Transverse colon (tissue), 4 donors: ENCODE results near the gene MRFAP1L1. TPM values are rescaled to one million over a fixed set of nuclear protein-coding genes. Genes with fewer than 3 reads are reported as not detected.

Source experiments
- DNase-seq: peaks from one replicate; pipeline ENCODE4 v3.0.0-alpha.2; 2019
- H3K27ac ChIP-seq, 4 donors: fragments of 200-600 bp; sonication (generic); 2 replicates each; pipeline ENCODE4 v1.5.1; 2016 to 2018; ENCODE audit warnings: inconsistent platforms in 4 of 4
- H3K27me3 ChIP-seq: fragments of 200-600 bp; sonication (generic); 2 replicates; pipeline ENCODE4 v1.5.1; 2017; ENCODE audit warnings: inconsistent platforms
- H3K36me3 ChIP-seq, 4 donors: fragments of 200-600 bp; sonication (generic); 2 replicates each; pipeline ENCODE4 v1.5.1; 2017 to 2019; ENCODE audit warnings: inconsistent platforms in 4 of 4
- H3K4me1 ChIP-seq, 4 donors: fragments of 200-600 bp; sonication (generic); 2 replicates each; pipeline ENCODE4 v1.5.1; 2017 to 2020; ENCODE audit warnings: inconsistent platforms in 4 of 4
- H3K4me3 ChIP-seq, 4 donors: fragments of 200-600 bp; sonication (generic); 1 replicate in 1 of 4; 2 replicates in 3 of 4; pipeline versions ENCODE4 v1.5.1 to v1.6.1; 2017 to 2019; ENCODE audit warnings: inconsistent platforms in 4 of 4
- H3K9me3 ChIP-seq, 2 donors: fragments of 200-600 bp; sonication (generic); 2 replicates each; pipeline ENCODE4 v1.5.1; 2017 to 2019; ENCODE audit warnings: inconsistent platforms in 2 of 2
- CTCF ChIP-seq, 5 experiments: fragments of 200-600 bp in 3 of 5; fragments of 450-650 bp in 2 of 5; sonication (generic) in 3 of 5; IDR thresholded peaks; 1 replicate in 2 of 5; 2 replicates in 3 of 5; pipeline ENCODE4 v1.5.1; 2016 to 2017; ENCODE audit warnings: antibody characterized with exemption in 5 of 5, inconsistent platforms in 3 of 5, mild to moderate bottlenecking in 2 of 5, moderate library complexity in 1 of 5
- EP300 ChIP-seq: sonication (generic); formaldehyde crosslinking; IDR thresholded peaks from one replicate; pipeline ENCODE4 v1.6.1; 2017; ENCODE audit warnings: antibody characterized with exemption, low read depth
- POLR2A ChIP-seq: fragments of 450-650 bp; IDR thresholded peaks from one replicate; pipeline ENCODE4 v1.6.1; 2016; ENCODE audit warnings: antibody characterized with exemption, mild to moderate bottlenecking, moderate library complexity
- POLR2AphosphoS5 ChIP-seq, 3 donors: sonication (generic); formaldehyde crosslinking; IDR thresholded peaks; one replicate each; pipeline ENCODE4 v1.6.1; 2016; ENCODE audit warnings: antibody characterized with exemption in 3 of 3
- whole genome bisulfite sequencing, 2 donors: methylation state at CpG; one replicate each; pipeline ENCODE4 v1.1.5; 2018; ENCODE audit warnings: low coverage in 1 of 2; 5-methylcytosine and 5-hydroxymethylcytosine counted together
- in situ Hi-C, 4 donors: fragments of 200-750 bp; cut with MboI; loops; one replicate each; pipeline versions ENCODE4 v1.15.0 to v1.15.1; 2017; ENCODE audit warnings: low sequenced_read_pairs in 3 of 4, low pct_ligation_motif_present in 1 of 4, low pct_unique_long_range_greater_than_20kb in 1 of 4
- intact Hi-C: fragments of 100-400 bp; cut with DNase I; formaldehyde crosslinking; loops from one replicate; pipeline ENCODE4 v1.15.1; 2023; ENCODE audit warnings: low total_unique reads
- total RNA-seq, 4 donors: library from RNA; depleted of rRNA; stranded (reverse); fragments of >200 nt; gene quantifications; one replicate each; pipeline ENCODE4 v1.1.0, GENCODE V29; 2016

Gene MRFAP1L1
- total RNA-seq, 4 donors from 2014 or later: 18.3 to 51.0 (median 30.3) TPM

- peaks cover 0 to 15% (median 3%) of the 10 kb centered on the region in 4 donors for H3K4me1 ChIP-seq
- no peaks in the 10 kb centered on the region for H3K27me3 ChIP-seq
- no peaks in the 10 kb centered on the region for H3K9me3 ChIP-seq
- no peaks in the 10 kb centered on the region for H3K36me3 ChIP-seq
- H3K4me3 ChIP-seq: no peak overlapping the region
- WGBS, 2 donors: 96% methylated on average over 12 of the region's 12 CpGs
- TF ChIP-seq EP300 (no peak), POLR2A (no peak), CTCF (IDR thresholded peaks at IDR 0.05) (no peak), POLR2AphosphoS5 (IDR thresholded peaks at IDR 0.05) (no peak)
- H3K27ac ChIP-seq: no peak overlapping the region
- DNase-seq: no peak
- in situ Hi-C loops (loop anchor here in 3 of 4 donors (10.0 to 25.0 kb wide), 4 partner anchors 162 to 352 kb away; partner anchors contain the start of gene GRPEL1 (in 1 of the 3)), intact Hi-C loops (loop anchor here (5.0 kb wide), 2 partner anchors 59 to 349 kb away; partner anchors contain the start of gene KIAA0232)
Observed at GRCh38 chr4:6722891-6723290, 13.2 kb upstream of the MRFAP1L1 start.

GRCh38 chr4:6721121-6721520 lies 11.5 kb upstream of the MRFAP1L1 start:
- H3K4me1 ChIP-seq: peaks cover 4 to 21% (median 12%) of the 10 kb centered on the region in 4 donors
- intact Hi-C loops: loop anchor here (5.0 kb wide), 2 partner anchors 61 to 351 kb away; partner anchors contain the start of gene KIAA0232

GRCh38 chr4:6720202-6720699 lies 10.6 kb upstream of the MRFAP1L1 start:
- H3K4me1 ChIP-seq: peaks cover 4 to 25% (median 12%) of the 10 kb centered on the region in 4 donors
- no peaks in the 10 kb centered on the region for H3K9me3 ChIP-seq
- in situ Hi-C loops (loop anchor here in 3 of 4 donors (10.0 to 25.0 kb wide), 4 partner anchors 165 to 355 kb away; partner anchors contain the start of gene GRPEL1 (in 1 of the 3)), intact Hi-C loops (loop anchor here (5.0 kb wide), 2 partner anchors 62 to 352 kb away; partner anchors contain the start of gene KIAA0232)
- peak; percentile 87 for DNase-seq
- H3K4me3 ChIP-seq: no peak overlapping the region
- no peaks in the 10 kb centered on the region for H3K27me3 ChIP-seq
- no peaks in the 10 kb centered on the region for H3K36me3 ChIP-seq
- TF ChIP-seq POLR2A (no peak), CTCF (IDR thresholded peaks at IDR 0.05) (peak; percentile 91 to 98 (median 96)), EP300 (no peak)
- H3K27ac ChIP-seq: no peak overlapping the region
- 0 to 5% methylated on average over 4 to 14 of the region's 14 CpGs for WGBS, 2 donors

More at GRCh38 chr4:6721121-6721520, 11.5 kb upstream of the MRFAP1L1 start:
- Histone ChIP-seq H3K27me3 (no peaks in the 10 kb centered on the region), H3K36me3 (no peaks in the 10 kb centered on the region), H3K9me3 (no peaks in the 10 kb centered on the region), H3K27ac (no peak overlapping the region), H3K4me3 (no peak overlapping the region)
- TF ChIP-seq CTCF (IDR thresholded peaks at IDR 0.05): no peak
- no peak for TF ChIP-seq POLR2AphosphoS5 (IDR thresholded peaks at IDR 0.05)
- TF ChIP-seq POLR2A: no peak
- no peak for TF ChIP-seq EP300
- WGBS, 2 donors: 96 to 100% methylated on average over 1 to 10 of the region's 10 CpGs
- DNase-seq: no peak
- in situ Hi-C loops: loop anchor here in 3 of 4 donors (10.0 to 25.0 kb wide), 4 partner anchors 164 to 354 kb away; partner anchors contain the start of gene GRPEL1 (in 1 of the 3)

GRCh38 chr4:6719611-6720179 lies 10.0 kb upstream of the MRFAP1L1 start:
- intact Hi-C loops: loop anchor here (2.0 to 10.0 kb wide), 4 partner anchors 63 to 353 kb away; partner anchors contain the start of genes KIAA0232 and TBC1D14
- DNase-seq: no peak
- TF ChIP-seq EP300: no peak
- TF ChIP-seq POLR2AphosphoS5 (IDR thresholded peaks at IDR 0.05): no peak

More at GRCh38 chr4:6719611-6720179, 10.0 kb upstream of the MRFAP1L1 start:
- Histone ChIP-seq H3K9me3 (no peaks in the 10 kb centered on the region), H3K4me3 (no peak overlapping the region), H3K36me3 (no peaks in the 10 kb centered on the region), H3K27ac (no peak overlapping the region), H3K4me1 (peaks cover 4 to 26% (median 12%) of the 10 kb centered on the region in 4 donors), H3K27me3 (no peaks in the 10 kb centered on the region)
- 35 to 66% methylated on average over 3 to 8 of the region's 8 CpGs for WGBS, 2 donors
- in situ Hi-C loops: loop anchor here (5.0 to 25.0 kb wide), 5 partner anchors 158 to 355 kb away; partner anchors contain the start of gene GRPEL1 (in 1 of the 4)
